Hematopoietic multipotent progenitor cell (in vitro differentiated cells): ENCODE results near the gene SECISBP2. TPM values are rescaled to one million over a fixed set of nuclear protein-coding genes. Genes with fewer than 3 reads are reported as not detected.
"Not testable (repeated sequence)": the region's sequence is repeated elsewhere in the genome, so short reads cannot be mapped to it uniquely, and the experiment has no call there.

Experiments
- DNase-seq, 3 donors: peaks; one replicate each; pipeline ENCODE4 v3.0.0-alpha.2; 2011 to 2015; ENCODE audit warnings: low read depth in 2 of 3, low spot score in 2 of 3
- total RNA-seq: library from RNA; depleted of rRNA; stranded (reverse); fragments of >200 nt; gene quantifications from one replicate; pipeline ENCODE4 v1.2.3, GENCODE V29; 2012

SECISBP2 gene
- total RNA-seq, 1 donor = 33.9 TPM

- peak in 1 of 3 donors; percentile 35 for DNase-seq
Measured at GRCh38 chr9:89309608-89310474, 8.5 kb upstream of the SECISBP2 start.

DNA sequence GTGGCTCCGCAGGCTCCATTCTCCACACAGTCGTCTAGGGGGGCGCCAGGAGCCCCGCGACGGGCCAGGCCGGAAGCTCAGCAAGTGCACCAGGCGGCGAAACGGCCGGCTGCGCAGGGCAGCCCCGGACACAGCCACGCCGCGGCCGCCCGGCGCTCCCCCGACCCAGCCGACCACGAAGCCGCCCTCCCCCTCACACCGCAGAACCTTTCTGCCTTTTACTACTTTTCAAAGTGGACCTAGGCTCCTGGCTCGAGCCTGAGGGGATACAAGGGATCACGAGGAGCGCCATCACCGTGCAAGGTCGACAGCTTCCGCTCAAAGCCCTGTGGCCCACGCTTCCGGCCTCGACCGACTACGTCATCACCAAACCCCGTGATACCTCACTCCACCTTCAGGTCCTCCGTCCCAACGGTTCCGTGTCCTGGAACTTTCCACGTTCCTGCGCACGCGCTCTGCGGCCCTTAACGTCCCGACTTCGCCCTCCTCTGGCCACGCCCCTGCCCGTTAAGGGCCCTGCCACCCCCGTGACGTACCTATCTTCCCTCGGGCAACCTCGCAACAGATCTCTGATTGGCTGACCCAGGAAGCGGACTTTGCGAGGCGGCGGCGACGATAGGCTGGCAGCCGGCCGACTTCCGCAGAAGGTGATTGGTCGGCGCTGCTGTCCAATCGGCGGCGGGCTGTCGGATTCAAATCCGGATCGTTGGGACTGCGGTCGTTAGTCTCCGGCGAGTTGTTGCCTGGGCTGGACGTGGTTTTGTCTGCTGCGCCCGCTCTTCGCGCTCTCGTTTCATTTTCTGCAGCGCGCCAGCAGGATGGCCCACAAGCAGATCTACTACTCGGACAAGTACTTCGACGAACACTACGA lies 7.6 kb upstream of the SECISBP2 start, which contains the start of gene CKS2:
TSS of gene CKS2 (plus strand) at position 721 of the 871 bp plus-strand sequence. CDS start at position 819, 98 bp downstream.
- DNase-seq = peak; percentile 99 to 100 (median 100)

- no peak for DNase-seq
Measured at GRCh38 chr9:89311346-89312221, 6.7 kb upstream of the SECISBP2 start.

GRCh38 chr9:89312222-89312571 lies 6.1 kb upstream of the SECISBP2 start:
- peak in 1 of 3 donors; percentile 27 for DNase-seq

DNA sequence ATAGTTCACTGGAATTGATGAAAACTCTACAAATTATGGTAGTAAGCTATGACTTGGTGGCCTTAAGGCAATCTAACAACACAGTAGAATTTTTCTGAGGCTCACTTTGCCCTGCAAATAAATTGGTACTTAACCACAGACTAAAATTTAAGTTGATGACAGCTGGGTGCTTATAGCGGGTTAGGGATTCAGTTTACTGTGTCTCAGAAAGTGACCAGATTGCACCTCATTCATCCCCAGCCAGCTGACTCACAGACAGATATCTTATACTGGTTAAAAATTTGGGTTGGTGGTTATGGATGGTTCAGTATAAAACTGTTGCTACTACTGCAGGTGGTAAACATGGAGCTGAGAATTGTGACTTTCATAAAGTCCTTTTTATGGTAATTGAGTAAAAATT lies 4.5 kb upstream of the SECISBP2 start:
- DNase-seq = no peak

GRCh38 chr9:89314955-89315354 lies 3.3 kb upstream of the SECISBP2 start:
- DNase-seq = no peak

GRCh38 chr9:89315482-89315881 lies 2.8 kb upstream of the SECISBP2 start:
- no peak for DNase-seq

DNA sequence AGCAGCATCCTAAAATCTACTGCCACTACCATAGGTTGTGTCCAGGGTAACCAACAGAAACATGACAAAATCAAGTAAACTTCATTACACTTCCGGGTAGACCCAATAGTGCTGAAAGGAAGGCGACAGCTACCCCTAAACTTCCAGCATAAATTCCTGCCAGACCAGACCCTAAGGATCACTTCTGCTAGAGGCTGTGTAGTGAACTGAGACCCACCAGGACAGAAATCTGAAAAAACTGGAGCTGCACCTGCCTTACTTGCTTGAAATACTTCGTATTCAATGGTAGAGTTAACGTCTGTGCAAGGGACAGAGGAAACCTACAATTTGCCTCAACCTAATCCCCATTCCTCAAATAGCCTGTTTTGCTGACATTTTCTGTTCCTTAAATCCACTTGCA lies 1.0 kb upstream of the SECISBP2 start:
- DNase-seq = no peak

DNA sequence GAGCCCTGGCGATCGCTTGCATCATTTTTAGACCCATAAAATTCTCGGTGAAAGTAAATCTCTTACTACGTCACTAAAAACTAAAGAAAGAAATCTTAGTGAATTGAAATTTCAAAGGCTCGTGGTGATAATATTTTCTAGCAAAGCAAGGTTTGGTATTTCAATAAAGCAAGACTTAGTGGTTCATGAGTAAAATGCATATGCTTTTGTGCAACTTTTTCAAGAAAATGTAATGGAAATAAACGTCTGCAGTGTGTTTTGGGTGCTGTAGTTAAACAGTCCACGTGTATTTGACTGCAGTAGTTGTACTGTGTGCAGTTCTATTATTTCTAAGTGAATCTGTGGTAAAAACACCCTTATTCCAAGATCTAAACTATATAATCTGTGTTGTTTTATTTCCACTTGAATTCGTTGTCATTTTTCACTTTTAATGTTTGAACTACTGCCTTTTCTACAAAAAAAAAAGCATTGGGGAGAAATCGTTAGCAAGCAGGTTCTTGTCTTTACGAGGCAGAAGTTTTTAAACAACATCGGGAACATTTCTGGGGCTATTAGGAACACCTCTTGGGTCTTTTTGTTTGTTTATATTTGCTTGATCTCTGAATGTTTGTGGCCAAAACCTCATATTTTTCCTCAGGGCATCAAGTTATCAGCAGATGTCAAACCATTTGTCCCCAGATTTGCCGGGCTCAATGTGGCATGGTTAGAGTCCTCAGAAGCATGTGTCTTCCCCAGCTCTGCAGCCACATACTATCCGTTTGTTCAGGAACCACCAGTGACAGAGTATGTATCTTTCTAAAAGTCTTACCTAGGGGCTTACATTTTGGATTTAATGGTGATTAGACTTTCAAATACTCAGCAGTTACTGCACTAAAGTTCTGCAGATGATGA lies 960 bp downstream of the SECISBP2 start:
- no peak for DNase-seq

DNA sequence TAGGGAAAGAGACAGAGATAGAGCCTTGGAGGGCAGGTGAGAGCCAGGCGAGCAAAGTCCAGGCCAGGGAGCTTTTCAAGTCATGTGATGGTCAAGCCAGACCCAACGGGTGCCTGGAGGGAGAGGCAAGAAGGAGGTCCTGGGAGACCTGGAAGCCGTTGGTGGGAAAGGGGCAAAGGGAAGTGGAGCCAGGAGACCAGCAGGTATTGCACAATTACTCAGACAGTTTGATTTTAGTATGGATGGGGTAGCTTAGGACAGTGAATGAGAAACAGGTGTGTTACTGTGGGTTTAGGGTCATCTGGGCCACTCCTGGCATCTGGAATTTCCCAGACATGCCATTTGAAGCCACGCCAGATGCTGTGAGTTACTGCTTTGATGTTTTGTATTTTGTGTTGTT lies 5.1 kb downstream of the SECISBP2 start:
- DNase-seq = no peak

GRCh38 chr9:89325733-89326132 lies 7.4 kb downstream of the SECISBP2 start:
- DNase-seq = no peak

DNA sequence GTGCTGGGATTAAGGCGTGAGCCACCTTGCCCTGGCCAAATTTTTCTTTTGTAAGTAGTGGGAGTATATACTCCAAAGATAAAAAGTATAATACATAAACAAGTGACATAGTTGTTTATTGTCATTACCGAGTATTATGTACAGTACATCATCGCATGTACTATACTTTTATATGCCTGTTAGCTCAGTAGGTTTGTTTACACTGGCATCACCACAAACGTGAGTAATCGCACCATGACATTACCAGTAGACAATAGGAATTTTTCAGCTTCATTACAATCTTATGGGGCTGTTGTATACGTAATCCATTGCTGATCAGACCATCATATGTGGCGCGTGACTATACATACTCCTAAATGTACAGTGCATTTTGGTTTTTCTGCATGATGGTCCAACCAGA lies 9.8 kb downstream of the SECISBP2 start:
- no peak for DNase-seq

GRCh38 chr9:89329917-89330316 lies 11.6 kb downstream of the SECISBP2 start:
- DNase-seq = no peak

DNA sequence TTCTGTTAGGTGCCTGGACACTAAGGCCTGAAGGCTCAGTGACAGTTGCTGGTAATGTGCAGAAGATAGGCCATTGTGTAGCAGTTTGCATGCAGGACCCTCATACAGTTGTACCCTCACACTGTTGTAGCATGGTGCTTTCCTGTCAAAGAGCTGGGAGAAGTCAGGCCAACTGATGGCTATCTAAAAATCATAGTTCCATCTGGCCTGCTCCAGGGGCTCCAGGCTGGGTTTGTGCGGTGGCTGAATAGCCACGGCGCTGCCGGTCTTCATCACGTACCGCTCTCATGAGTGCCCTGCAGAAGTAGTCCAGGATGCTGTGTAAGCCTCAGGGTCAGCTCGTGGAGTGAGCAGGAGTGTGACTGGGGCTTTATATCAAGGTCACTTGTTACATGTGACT lies 12.2 kb downstream of the SECISBP2 start:
- DNase-seq = no peak

GRCh38 chr9:89339807-89340206 lies 21.5 kb downstream of the SECISBP2 start:
- DNase-seq = no peak

DNA sequence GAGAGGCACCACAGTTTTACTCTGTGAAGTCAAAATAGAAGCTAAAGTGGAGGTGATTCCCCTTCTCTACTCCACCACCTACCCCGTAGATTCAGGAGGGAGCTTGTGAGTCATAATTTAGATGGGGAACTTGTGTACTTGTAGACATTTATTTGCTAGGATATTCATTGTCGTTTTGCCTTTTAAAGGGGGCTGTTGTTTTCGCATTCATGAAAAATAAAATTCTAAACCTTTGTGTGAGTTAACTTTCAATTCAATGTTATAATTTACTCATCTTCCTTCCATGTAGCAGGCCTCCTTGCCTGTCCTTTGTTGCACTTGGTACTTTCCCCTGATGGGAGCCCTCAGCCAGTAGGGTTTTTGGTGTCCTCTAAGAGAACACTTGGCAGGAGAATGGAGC lies 22.0 kb downstream of the SECISBP2 start:
- no peak for DNase-seq

DNA sequence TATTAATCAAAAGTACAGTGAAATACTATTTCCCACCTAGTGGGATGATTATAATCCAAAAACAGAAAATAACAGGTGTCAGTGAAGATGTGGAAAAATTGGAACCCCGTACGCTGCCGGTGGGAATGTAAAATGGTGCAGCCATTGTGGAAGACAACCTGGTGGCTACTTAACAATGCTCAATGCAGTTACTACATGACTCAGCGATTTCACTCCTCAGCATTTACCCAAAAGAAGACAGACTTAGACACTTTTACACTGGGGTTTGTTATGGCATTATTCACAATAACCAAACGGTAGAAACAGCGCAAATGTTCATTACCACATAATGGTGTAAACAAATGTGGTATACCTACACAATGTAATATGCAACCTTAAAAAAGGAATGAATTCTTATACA lies 23.9 kb downstream of the SECISBP2 start:
- no peak for DNase-seq

GRCh38 chr9:89342948-89343347 lies 24.6 kb downstream of the SECISBP2 start:
- DNase-seq = no peak

GRCh38 chr9:89343812-89344211 lies 25.5 kb downstream of the SECISBP2 start:
- not testable (repeated sequence) for DNase-seq

GRCh38 chr9:89345476-89345875 lies 27.2 kb downstream of the SECISBP2 start:
- DNase-seq = no peak
